Measurements from ENCODE around the gene PEX12. TPM values are rescaled to one million over a fixed set of nuclear protein-coding genes. Genes with fewer than 3 reads are reported as not detected.
"Not testable (repeated sequence)": the region's sequence is repeated elsewhere in the genome, so short reads cannot be mapped to it uniquely, and the experiment has no call there.

The PEX12 gene
- total RNA-seq, 1 experiment from 2014 or later, result 5.2 TPM

GRCh38 chr17:35612924-35613521, 34.7 kb upstream of the PEX12 start (continued):
- TF ChIP-seq CBFB (CRISPR knock-in tag; IDR thresholded peaks at IDR 0.05; ENCODE audit: low read depth) (no peak), ZNF512 (CRISPR knock-in tag; IDR thresholded peaks at IDR 0.05; ENCODE audit: borderline replicate concordance) (no peak), TEAD4 (CRISPR knock-in tag; IDR thresholded peaks at IDR 0.05) (no peak), NR1H2 (CRISPR knock-in tag; IDR thresholded peaks at IDR 0.05) (no peak)

GRCh38 chr17:35610746-35611145, 32.4 kb upstream of the PEX12 start:
- DNase-seq (ENCODE audit: low spot score); H3K27me3 Mint-ChIP-seq (ENCODE audit: low read depth); H3K4me1 Mint-ChIP-seq; H3K27ac Mint-ChIP-seq; H3K9me3 Mint-ChIP-seq; H3K4me3 Mint-ChIP-seq; ATAC-seq: not testable (repeated sequence)
- ChIA-PET CTCF (interaction anchor here (0.7 to 2.6 kb wide), 2 partner anchors 56 to 153 kb away, joined by 3 to 12 read pairs; no protein-coding TSS in a partner anchor), POLR2A (interaction anchor here (0.7 kb wide), 1 partner anchor 82 kb away, joined by 4 read pairs; no protein-coding TSS in a partner anchor)
- H3K36me3 Mint-ChIP-seq, result peaks cover 37% of the 10 kb centered on the region

GRCh38 chr17:35609831-35610230, 31.5 kb upstream of the PEX12 start:
- H3K27ac Mint-ChIP-seq, result no peak overlapping the region
- no peak overlapping the region for H3K4me3 Mint-ChIP-seq
- DNase-seq (ENCODE audit: low spot score) (no peak), ATAC-seq (no peak)
- peaks cover 41% of the 10 kb centered on the region for H3K36me3 Mint-ChIP-seq
- no peaks in the 10 kb centered on the region for H3K9me3 Mint-ChIP-seq
- no peaks in the 10 kb centered on the region for H3K4me1 Mint-ChIP-seq
- CTCF ChIA-PET, result no interaction called here
- H3K27me3 Mint-ChIP-seq (ENCODE audit: low read depth), result no peaks in the 10 kb centered on the region
- POLR2A ChIA-PET, result no interaction called here
- TF ChIP-seq KAT7 (CRISPR knock-in tag; IDR thresholded peaks at IDR 0.05; ENCODE audit: borderline replicate concordance) (no peak), NR2C2 (CRISPR knock-in tag; IDR thresholded peaks at IDR 0.05) (no peak), ESRRA (CRISPR knock-in tag; IDR thresholded peaks at IDR 0.05; ENCODE audit: borderline replicate concordance) (no peak), CDX4 (CRISPR knock-in tag; IDR thresholded peaks at IDR 0.05; ENCODE audit: borderline replicate concordance) (no peak), ERG (CRISPR knock-in tag; IDR thresholded peaks at IDR 0.05) (no peak), ZNF425 (CRISPR knock-in tag; conservative IDR thresholded peaks at IDR 0.05) (no peak), USF2 (CRISPR knock-in tag; IDR thresholded peaks at IDR 0.05) (no peak), RELA (CRISPR knock-in tag; IDR thresholded peaks at IDR 0.05; ENCODE audit: borderline replicate concordance) (no peak), ZNF138 (CRISPR knock-in tag; conservative IDR thresholded peaks at IDR 0.05) (no peak), GRHL2 (CRISPR knock-in tag; IDR thresholded peaks at IDR 0.05; ENCODE audit: insufficient replicate concordance, severe bottlenecking) (no peak), SMAD3 (CRISPR knock-in tag; IDR thresholded peaks at IDR 0.05; ENCODE audit: borderline replicate concordance) (no peak), AR (CRISPR knock-in tag; IDR thresholded peaks at IDR 0.05) (no peak), CTCF (IDR thresholded peaks at IDR 0.05) (no peak)
